ENCODE measurements around the gene CIB4. TPM values are rescaled to one million over a fixed set of nuclear protein-coding genes. Genes with fewer than 3 reads are reported as not detected.

Gene CIB4
- total RNA-seq, 4 donors from 2014 or later = not detected

GRCh38 chr2:26590980-26591618, 50.1 kb downstream of the CIB4 start:
- in situ Hi-C loops (cut with MboI; ENCODE audit: low pct_ligation_motif_present in 1 of 4, low pct_unique_long_range_greater_than_20kb in 1 of 4, low sequenced_read_pairs in 3 of 4) (no loop called here), intact Hi-C loops (cut with DNase I; ENCODE audit: low total_unique reads) (no loop called here)

DNA sequence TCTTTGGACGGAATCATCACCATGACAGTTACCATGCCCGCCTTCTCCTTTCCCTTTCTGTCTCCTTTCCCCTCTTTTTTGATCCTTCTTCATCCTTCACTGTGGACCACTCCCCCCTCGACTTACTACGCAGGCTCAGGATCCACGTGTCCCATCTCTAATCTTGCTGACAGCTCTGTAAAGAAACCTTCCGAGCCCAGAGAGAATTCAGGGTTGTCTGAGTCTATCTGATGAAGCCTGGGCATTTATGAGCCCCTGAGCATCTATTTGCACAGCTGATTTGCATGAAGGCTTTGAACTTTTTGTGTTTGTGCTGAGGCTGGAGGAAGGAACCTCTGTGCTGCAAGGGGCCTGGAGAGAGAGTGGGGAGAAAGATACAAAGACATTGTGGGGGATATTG, 50.7 kb downstream of the CIB4 start:
- no peaks in the 10 kb centered on the region for H3K9me3 ChIP-seq
- intact Hi-C loops (cut with DNase I; ENCODE audit: low total_unique reads) = no loop called here
- in situ Hi-C loops (cut with MboI; ENCODE audit: low pct_ligation_motif_present in 1 of 4, low pct_unique_long_range_greater_than_20kb in 1 of 4, low sequenced_read_pairs in 3 of 4) = no loop called here
- H3K36me3 ChIP-seq = no peaks in the 10 kb centered on the region
- peaks cover 45% of the 10 kb centered on the region for H3K27me3 ChIP-seq
- TF ChIP-seq POLR2A (IDR thresholded peaks at IDR 0.05) (no peak), POLR2AphosphoS5 (IDR thresholded peaks at IDR 0.05) (no peak), EP300 (IDR thresholded peaks at IDR 0.05; ENCODE audit: low read depth) (no peak)
- TF ChIP-seq, protein P1, sequence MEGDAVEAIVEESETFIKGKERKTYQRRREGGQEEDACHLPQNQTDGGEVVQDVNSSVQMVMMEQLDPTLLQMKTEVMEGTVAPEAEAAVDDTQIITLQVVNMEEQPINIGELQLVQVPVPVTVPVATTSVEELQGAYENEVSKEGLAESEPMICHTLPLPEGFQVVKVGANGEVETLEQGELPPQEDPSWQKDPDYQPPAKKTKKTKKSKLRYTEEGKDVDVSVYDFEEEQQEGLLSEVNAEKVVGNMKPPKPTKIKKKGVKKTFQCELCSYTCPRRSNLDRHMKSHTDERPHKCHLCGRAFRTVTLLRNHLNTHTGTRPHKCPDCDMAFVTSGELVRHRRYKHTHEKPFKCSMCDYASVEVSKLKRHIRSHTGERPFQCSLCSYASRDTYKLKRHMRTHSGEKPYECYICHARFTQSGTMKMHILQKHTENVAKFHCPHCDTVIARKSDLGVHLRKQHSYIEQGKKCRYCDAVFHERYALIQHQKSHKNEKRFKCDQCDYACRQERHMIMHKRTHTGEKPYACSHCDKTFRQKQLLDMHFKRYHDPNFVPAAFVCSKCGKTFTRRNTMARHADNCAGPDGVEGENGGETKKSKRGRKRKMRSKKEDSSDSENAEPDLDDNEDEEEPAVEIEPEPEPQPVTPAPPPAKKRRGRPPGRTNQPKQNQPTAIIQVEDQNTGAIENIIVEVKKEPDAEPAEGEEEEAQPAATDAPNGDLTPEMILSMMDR (IDR thresholded peaks at IDR 0.05) = no peak
- no peak overlapping the region for H3K27ac ChIP-seq
- H3K4me3 ChIP-seq = no peak overlapping the region
- 56 to 100% methylated on average over 3 to 6 of the region's 6 CpGs for WGBS, 2 donors (ENCODE audit: low coverage in 1 of 2)
- no peak for DNase-seq
- no peaks in the 10 kb centered on the region for H3K4me1 ChIP-seq

More at GRCh38 chr2:26590980-26591618, 50.1 kb downstream of the CIB4 start:
- 65 to 83% methylated on average over 1 to 11 of the region's 11 CpGs for WGBS, 2 donors (ENCODE audit: low coverage in 1 of 2)
- no peak overlapping the region for H3K27ac ChIP-seq
- TF ChIP-seq EP300 (IDR thresholded peaks at IDR 0.05; ENCODE audit: low read depth) (no peak), POLR2A (IDR thresholded peaks at IDR 0.05) (no peak), POLR2AphosphoS5 (IDR thresholded peaks at IDR 0.05) (no peak)
- TF ChIP-seq, protein P1 (IDR thresholded peaks at IDR 0.05) = no peak
- H3K27me3 ChIP-seq = peaks cover 47% of the 10 kb centered on the region
- H3K4me1 ChIP-seq = no peaks in the 10 kb centered on the region
- H3K4me3 ChIP-seq = no peak overlapping the region
- no peaks in the 10 kb centered on the region for H3K36me3 ChIP-seq
- no peak for DNase-seq
- no peaks in the 10 kb centered on the region for H3K9me3 ChIP-seq

- in situ Hi-C loops (cut with MboI; ENCODE audit: low pct_ligation_motif_present in 1 of 4, low pct_unique_long_range_greater_than_20kb in 1 of 4, low sequenced_read_pairs in 3 of 4) = no loop called here
Measured at GRCh38 chr2:26588576-26588975, 52.6 kb downstream of the CIB4 start.

DNA sequence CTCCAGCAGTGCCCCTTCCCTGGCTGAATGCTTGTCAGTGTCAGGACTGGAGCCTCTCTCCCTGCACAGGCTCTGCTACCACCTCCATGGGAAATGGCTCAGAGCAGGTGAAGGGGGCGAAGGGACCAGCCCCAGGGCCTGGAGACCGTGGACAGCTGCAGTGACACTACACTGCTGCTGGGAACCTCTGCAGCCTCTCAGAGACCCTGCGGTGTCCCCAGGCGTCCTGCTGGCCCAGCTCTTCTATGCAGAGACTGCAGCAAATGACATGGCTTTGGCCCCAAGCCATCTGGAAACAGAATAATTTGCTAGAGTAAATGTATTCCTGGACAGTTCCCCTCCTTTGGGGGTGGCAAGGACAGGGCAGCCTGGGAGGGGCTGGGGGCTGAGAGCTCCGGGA, 53.2 kb downstream of the CIB4 start:
- H3K9me3 ChIP-seq = no peaks in the 10 kb centered on the region
- H3K36me3 ChIP-seq = no peaks in the 10 kb centered on the region
- in situ Hi-C loops (cut with MboI; ENCODE audit: low pct_ligation_motif_present in 1 of 4, low pct_unique_long_range_greater_than_20kb in 1 of 4, low sequenced_read_pairs in 3 of 4) (no loop called here), intact Hi-C loops (cut with DNase I; ENCODE audit: low total_unique reads) (no loop called here)
- H3K4me1 ChIP-seq = no peaks in the 10 kb centered on the region
- DNase-seq = no peak
- H3K27me3 ChIP-seq = peaks cover 36% of the 10 kb centered on the region
- 47% methylated on average over 5 of the region's 5 CpGs; no CpG with 5 or more reads in 1 of the 2 donors for WGBS, 2 donors (ENCODE audit: low coverage in 1 of 2)
- H3K4me3 ChIP-seq = no peak overlapping the region
- TF ChIP-seq EP300 (IDR thresholded peaks at IDR 0.05; ENCODE audit: low read depth) = no peak
- TF ChIP-seq POLR2A (IDR thresholded peaks at IDR 0.05) = no peak
- TF ChIP-seq POLR2AphosphoS5 (IDR thresholded peaks at IDR 0.05) = no peak
- TF ChIP-seq, protein P1 (IDR thresholded peaks at IDR 0.05) = no peak
- H3K27ac ChIP-seq = no peak overlapping the region

More at GRCh38 chr2:26588576-26588975, 52.6 kb downstream of the CIB4 start:
- 67% methylated on average over 1 to 5 of the region's 6 CpGs for WGBS, 2 donors (ENCODE audit: low coverage in 1 of 2)
- Histone ChIP-seq H3K4me3 (no peak overlapping the region), H3K27me3 (peaks cover 40% of the 10 kb centered on the region), H3K4me1 (no peaks in the 10 kb centered on the region), H3K9me3 (no peaks in the 10 kb centered on the region), H3K27ac (no peak overlapping the region), H3K36me3 (no peaks in the 10 kb centered on the region)
- intact Hi-C loops (cut with DNase I; ENCODE audit: low total_unique reads) = no loop called here
- DNase-seq = no peak
- no peak for TF ChIP-seq POLR2A (IDR thresholded peaks at IDR 0.05)
- TF ChIP-seq POLR2AphosphoS5 (IDR thresholded peaks at IDR 0.05) = no peak
- TF ChIP-seq, protein P1 (IDR thresholded peaks at IDR 0.05) = no peak
- TF ChIP-seq EP300 (IDR thresholded peaks at IDR 0.05; ENCODE audit: low read depth) = no peak

Data from transverse colon (tissue), 4 donors.